SK-N-SH (cell line): Measurements from ENCODE around the gene COL20A1. TPM values are rescaled to one million over a fixed set of nuclear protein-coding genes. Genes with fewer than 3 reads are reported as not detected.

Experiments used
- CTCF ChIA-PET: fragments of 300-600, 350-600 bp; formaldehyde crosslinking; extraction: SDS; loops from one replicate; lab custom pipeline; 2021; lab: Yijun Ruan, JAX
- POLR2A ChIA-PET: fragments of 350-600 bp; sonication (Branson Sonifier 250); formaldehyde crosslinking; extraction: SDS; loops from one replicate; lab custom pipeline; 2020; ENCODE audit warnings: antibody characterized with exemption, inconsistent platforms; lab: Yijun Ruan, JAX
- DNase-seq: peaks from one replicate; pipeline ENCODE4 v3.0.0; 2012
- H2AFZ ChIP-seq: fragments of 200-600 bp; sonication (generic); 2 replicates; pipeline ENCODE4 v1.8.1; 2016; ENCODE audit warnings: antibody characterized with exemption, mild to moderate bottlenecking, low read depth
- H3F3A ChIP-seq: fragments of 200-600 bp; sonication (generic); replicated peaks from 2 replicates; pipeline ENCODE3; 2016; ENCODE audit warnings: antibody characterized with exemption, mild to moderate bottlenecking; ENCODE audit not compliant: insufficient read depth
- H3K27ac ChIP-seq, 2 experiments: fragments of 200-500 bp in 1 of 2; fragments of 200-600 bp in 1 of 2; sonication (Bioruptor generic) in 1 of 2; sonication (generic), shearing (Covaris generic) in 1 of 2; 2 replicates each; pipeline versions ENCODE4 v1.5.1 to v1.6.1; 2014 to 2016; ENCODE audit warnings: low read depth in 2 of 2, inconsistent platforms in 1 of 2, low read length in 1 of 2, mild to moderate bottlenecking in 1 of 2, mixed read lengths in 1 of 2
- H3K27me3 ChIP-seq: fragments of 200-600 bp; sonication (generic), shearing (Covaris generic); 2 replicates; pipeline ENCODE4 v1.6.1; 2016; ENCODE audit warnings: mixed run types; ENCODE audit not compliant: insufficient read depth
- H3K36me3 ChIP-seq, 2 experiments: fragments of 200-500 bp in 1 of 2; fragments of 200-600 bp in 1 of 2; sonication (Bioruptor generic) in 1 of 2; sonication (generic) in 1 of 2; replicated peaks in 1 of 2; 2 replicates each; pipeline versions ENCODE3 to v1.5.1; 2014 to 2016; ENCODE audit warnings: low read length in 1 of 2, mild to moderate bottlenecking in 1 of 2; ENCODE audit not compliant: insufficient read depth in 2 of 2, control insufficient read depth in 1 of 2
- H3K4me1 ChIP-seq, 2 experiments: fragments of 200-500 bp in 1 of 2; fragments of 200-600 bp in 1 of 2; sonication (Bioruptor generic) in 1 of 2; sonication (generic), shearing (Covaris generic) in 1 of 2; 2 replicates each; pipeline versions ENCODE4 v1.5.1 to v1.6.1; 2014 to 2016; ENCODE audit warnings: low read depth in 1 of 2, low read length in 1 of 2, mixed run types in 1 of 2; ENCODE audit not compliant: insufficient read depth in 2 of 2, control insufficient read depth in 1 of 2
- H3K4me2 ChIP-seq: fragments of 200-600 bp; sonication (generic), shearing (Covaris generic); 2 replicates; pipeline ENCODE4 v1.6.1; 2017; ENCODE audit warnings: mixed run types
- H3K4me3 ChIP-seq, 2 experiments: fragments of 200-500 bp in 1 of 2; fragments of 200-600 bp in 1 of 2; sonication (Bioruptor generic) in 1 of 2; sonication (generic), shearing (Covaris generic) in 1 of 2; 2 replicates each; pipeline versions ENCODE4 v1.5.1 to v1.8.1; 2014 to 2016; ENCODE audit warnings: low read depth in 2 of 2, inconsistent platforms in 1 of 2, low read length in 1 of 2, mild to moderate bottlenecking in 1 of 2, mixed read lengths in 1 of 2, moderate library complexity in 1 of 2
- H3K79me2 ChIP-seq: fragments of 200-600 bp; sonication (generic); 2 replicates; pipeline ENCODE4 v1.8.1; 2017; ENCODE audit warnings: mild to moderate bottlenecking; ENCODE audit not compliant: insufficient read depth
- H3K9ac ChIP-seq: fragments of 200-600 bp; sonication (generic); 2 replicates; pipeline ENCODE4 v1.6.1; 2017; ENCODE audit warnings: mixed run types
- H3K9me2 ChIP-seq: fragments of 200-600 bp; sonication (generic); 2 replicates; pipeline ENCODE4 v1.6.1; 2017; ENCODE audit warnings: mixed run types
- H3K9me3 ChIP-seq: fragments of 200-600 bp; sonication (generic); 2 replicates; pipeline ENCODE4 v1.6.1; 2017; ENCODE audit warnings: mixed run types, mild to moderate bottlenecking, moderate library complexity
- H4K20me1 ChIP-seq: fragments of 200-600 bp; sonication (generic); 2 replicates; pipeline ENCODE4 v1.6.1; 2017; ENCODE audit warnings: mild to moderate bottlenecking, mixed run types; ENCODE audit not compliant: insufficient read depth
- CHD2 ChIP-seq: fragments of 150-350 bp; IDR thresholded peaks from 2 replicates; pipeline ENCODE4 v1.6.1; 2018; ENCODE audit warnings: low read length; ENCODE audit not compliant: partially characterized antibody
- ELF1 ChIP-seq: IDR thresholded peaks from 2 replicates; pipeline ENCODE4 v1.4.0; 2012
- EP300 ChIP-seq, 2 experiments: IDR thresholded peaks; 2 replicates each; pipeline versions ENCODE4 v1.4.0 to v1.6.1; 2012; ENCODE audit warnings: borderline replicate concordance in 1 of 2, low read depth in 1 of 2, low read length in 1 of 2
- EZH2phosphoT487 ChIP-seq: fragments of 200-600 bp; sonication (generic); IDR thresholded peaks from 2 replicates; pipeline ENCODE4 v1.6.1; 2017; ENCODE audit warnings: low read depth, mixed run types, mild to moderate bottlenecking, antibody characterized with exemption, moderate library complexity, borderline replicate concordance
- GABPA ChIP-seq: IDR thresholded peaks from 2 replicates; pipeline ENCODE4 v1.4.0; 2012; ENCODE audit warnings: low read depth, mild to moderate bottlenecking
- JUND ChIP-seq: IDR thresholded peaks from 2 replicates; pipeline ENCODE4 v1.4.0; 2012
- MEF2A ChIP-seq: IDR thresholded peaks from 2 replicates; pipeline ENCODE4 v1.4.0; 2012; ENCODE audit warnings: low read depth, borderline replicate concordance
- POLR2AphosphoS5 ChIP-seq: IDR thresholded peaks from 2 replicates; pipeline ENCODE4 v1.6.1; 2012; ENCODE audit warnings: low read depth, low read length
- RFX5 ChIP-seq: IDR thresholded peaks from 2 replicates; pipeline ENCODE4 v1.6.1; 2012; ENCODE audit warnings: mild to moderate bottlenecking, improper control_type of control experiment, low read length
- SIN3A ChIP-seq: IDR thresholded peaks from 2 replicates; pipeline ENCODE4 v1.6.1; 2012; ENCODE audit warnings: low read depth, mild to moderate bottlenecking, low read length, moderate library complexity, borderline replicate concordance
- SMC3 ChIP-seq: IDR thresholded peaks from 2 replicates; pipeline ENCODE4 v1.6.1; 2012; ENCODE audit warnings: low read depth, low read length, improper control_type of control experiment
- WGBS: methylation state at CpG from one replicate; pipeline ENCODE4 v1.1.6; 2017; ENCODE audit warnings: low lambda C conversion rate; 5-methylcytosine and 5-hydroxymethylcytosine counted together
- polyA plus RNA-seq, 3 experiments: library from polyadenylated mRNA; depleted of rRNA; stranded (reverse); fragments of >200 nt; gene quantifications; 2 replicates each; pipeline ENCODE4 v1.2.3, GENCODE V29; 2012
- TF ChIP-seq, protein P1 (sequence below): fragments of 150-350 bp; IDR thresholded peaks from 2 replicates; pipeline ENCODE4 v1.6.1; 2017; ENCODE audit warnings: antibody characterized with exemption, low read length, low read depth, borderline replicate concordance
- TF ChIP-seq, protein P2 (sequence below): IDR thresholded peaks from 2 replicates; pipeline ENCODE4 v1.6.1; 2012; ENCODE audit warnings: mild to moderate bottlenecking, low read depth, low read length, moderate library complexity

COL20A1 gene
- polyA plus RNA-seq, 1 of the 3 experiments (the other 2 are of a cell fraction) = not detected

DNA sequence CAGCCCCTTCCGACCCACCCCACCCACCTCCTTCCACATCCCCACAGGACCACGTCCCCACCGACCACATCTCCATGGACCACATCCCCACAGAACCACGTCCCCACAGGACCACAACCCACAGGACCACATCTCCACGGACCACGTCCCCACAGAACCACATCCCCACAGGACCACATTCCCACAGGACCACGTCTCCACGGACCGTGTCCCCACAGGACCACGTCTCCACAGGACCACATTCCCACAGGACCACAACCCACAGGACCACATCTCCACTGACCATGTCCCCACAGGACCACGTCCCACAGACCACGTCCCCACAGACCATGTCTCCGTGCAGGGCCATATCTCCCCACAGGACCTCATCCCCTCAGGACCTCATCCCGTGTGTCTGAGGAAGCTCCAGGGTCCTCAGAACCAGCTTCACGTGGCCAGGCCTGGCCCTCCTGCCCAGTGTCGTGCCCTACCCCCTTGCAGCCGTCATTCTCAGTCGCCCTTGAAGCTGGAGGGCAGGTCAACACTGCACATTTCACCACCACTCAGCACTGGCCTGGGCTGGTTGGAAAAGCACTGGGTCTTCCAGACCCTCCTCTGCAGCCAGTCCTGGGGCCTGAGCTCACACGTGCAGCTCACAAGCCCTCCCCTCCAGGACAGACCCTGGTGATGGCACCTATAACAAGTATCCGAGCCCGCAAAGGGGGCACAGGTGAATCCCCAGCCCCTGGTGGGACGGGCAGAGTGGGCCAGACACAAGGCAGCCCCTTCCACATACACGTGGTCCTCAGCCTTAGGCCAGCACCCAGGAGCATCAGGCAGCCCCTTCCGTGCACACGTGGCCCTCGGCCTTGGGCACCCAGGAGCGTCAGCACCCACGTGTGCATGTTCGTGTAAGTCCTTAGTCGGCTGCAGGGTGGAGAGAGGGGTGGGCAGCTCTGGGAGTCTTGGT is 64.2 kb downstream of the COL20A1 start:
- CTCF ChIA-PET = interaction anchor here (1.0 to 7.3 kb wide), 4 partner anchors 10 to 49 kb away, joined by 3 to 39 read pairs (median 18); no protein-coding TSS in a partner anchor
- Histone ChIP-seq H3K27me3 (no peaks in the 10 kb centered on the region), H4K20me1 (no peaks in the 10 kb centered on the region), H3K4me3 (no peak overlapping the region), H3F3A (no peaks in the 10 kb centered on the region), H3K79me2 (no peaks in the 10 kb centered on the region), H3K9ac (no peak overlapping the region), H2AFZ (no peak overlapping the region), H3K4me1 (no peaks in the 10 kb centered on the region; a peak in 1 of 4 replicates), H3K27ac (no peak overlapping the region), H3K9me2 (no peaks in the 10 kb centered on the region), H3K36me3 (no peaks in the 10 kb centered on the region), H3K4me2 (no peak overlapping the region), H3K9me3 (no peaks in the 10 kb centered on the region)
- POLR2A ChIA-PET = no interaction called here
- DNase-seq = no peak
- WGBS = 50% methylated on average over 24 of the region's 30 CpGs
- TF ChIP-seq EZH2phosphoT487 = no peak
- TF ChIP-seq JUND = no peak
- TF ChIP-seq, protein P1, sequence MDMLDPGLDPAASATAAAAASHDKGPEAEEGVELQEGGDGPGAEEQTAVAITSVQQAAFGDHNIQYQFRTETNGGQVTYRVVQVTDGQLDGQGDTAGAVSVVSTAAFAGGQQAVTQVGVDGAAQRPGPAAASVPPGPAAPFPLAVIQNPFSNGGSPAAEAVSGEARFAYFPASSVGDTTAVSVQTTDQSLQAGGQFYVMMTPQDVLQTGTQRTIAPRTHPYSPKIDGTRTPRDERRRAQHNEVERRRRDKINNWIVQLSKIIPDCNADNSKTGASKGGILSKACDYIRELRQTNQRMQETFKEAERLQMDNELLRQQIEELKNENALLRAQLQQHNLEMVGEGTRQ = no peak
- no peak for TF ChIP-seq CHD2
- TF ChIP-seq, protein P2, sequence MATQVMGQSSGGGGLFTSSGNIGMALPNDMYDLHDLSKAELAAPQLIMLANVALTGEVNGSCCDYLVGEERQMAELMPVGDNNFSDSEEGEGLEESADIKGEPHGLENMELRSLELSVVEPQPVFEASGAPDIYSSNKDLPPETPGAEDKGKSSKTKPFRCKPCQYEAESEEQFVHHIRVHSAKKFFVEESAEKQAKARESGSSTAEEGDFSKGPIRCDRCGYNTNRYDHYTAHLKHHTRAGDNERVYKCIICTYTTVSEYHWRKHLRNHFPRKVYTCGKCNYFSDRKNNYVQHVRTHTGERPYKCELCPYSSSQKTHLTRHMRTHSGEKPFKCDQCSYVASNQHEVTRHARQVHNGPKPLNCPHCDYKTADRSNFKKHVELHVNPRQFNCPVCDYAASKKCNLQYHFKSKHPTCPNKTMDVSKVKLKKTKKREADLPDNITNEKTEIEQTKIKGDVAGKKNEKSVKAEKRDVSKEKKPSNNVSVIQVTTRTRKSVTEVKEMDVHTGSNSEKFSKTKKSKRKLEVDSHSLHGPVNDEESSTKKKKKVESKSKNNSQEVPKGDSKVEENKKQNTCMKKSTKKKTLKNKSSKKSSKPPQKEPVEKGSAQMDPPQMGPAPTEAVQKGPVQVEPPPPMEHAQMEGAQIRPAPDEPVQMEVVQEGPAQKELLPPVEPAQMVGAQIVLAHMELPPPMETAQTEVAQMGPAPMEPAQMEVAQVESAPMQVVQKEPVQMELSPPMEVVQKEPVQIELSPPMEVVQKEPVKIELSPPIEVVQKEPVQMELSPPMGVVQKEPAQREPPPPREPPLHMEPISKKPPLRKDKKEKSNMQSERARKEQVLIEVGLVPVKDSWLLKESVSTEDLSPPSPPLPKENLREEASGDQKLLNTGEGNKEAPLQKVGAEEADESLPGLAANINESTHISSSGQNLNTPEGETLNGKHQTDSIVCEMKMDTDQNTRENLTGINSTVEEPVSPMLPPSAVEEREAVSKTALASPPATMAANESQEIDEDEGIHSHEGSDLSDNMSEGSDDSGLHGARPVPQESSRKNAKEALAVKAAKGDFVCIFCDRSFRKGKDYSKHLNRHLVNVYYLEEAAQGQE = no peak
- TF ChIP-seq SIN3A = no peak
- TF ChIP-seq GABPA = no peak
- TF ChIP-seq SMC3 = no peak
- no peak for TF ChIP-seq RFX5
- no peak for TF ChIP-seq POLR2AphosphoS5
- no peak for TF ChIP-seq EP300 (IDR thresholded peaks at IDR 0.05; ENCODE audit: borderline replicate concordance in 1 of 2, low read depth in 1 of 2, low read length in 1 of 2)
- TF ChIP-seq MEF2A = no peak
- no peak for TF ChIP-seq ELF1
